ENCODE measurements around the gene KRTAP4-3.

- TF ChIP-seq CTCF (IDR thresholded peaks at IDR 0.05) (no peak), POLR2A (IDR thresholded peaks at IDR 0.05) (no peak)
Measured at GRCh38 chr17:41121742-41122141, 46.3 kb downstream of the KRTAP4-3 start.
